ENCODE data around the gene IPO7. TPM values are rescaled to one million over a fixed set of nuclear protein-coding genes. Genes with fewer than 3 reads are reported as not detected.

IPO7 gene
- total and polyA plus RNA-seq, 2 of the 13 experiments (the other 11 are each of a cell fraction or from before 2014, with no cell fraction given), result 59.4 to 98.4 TPM

DNA sequence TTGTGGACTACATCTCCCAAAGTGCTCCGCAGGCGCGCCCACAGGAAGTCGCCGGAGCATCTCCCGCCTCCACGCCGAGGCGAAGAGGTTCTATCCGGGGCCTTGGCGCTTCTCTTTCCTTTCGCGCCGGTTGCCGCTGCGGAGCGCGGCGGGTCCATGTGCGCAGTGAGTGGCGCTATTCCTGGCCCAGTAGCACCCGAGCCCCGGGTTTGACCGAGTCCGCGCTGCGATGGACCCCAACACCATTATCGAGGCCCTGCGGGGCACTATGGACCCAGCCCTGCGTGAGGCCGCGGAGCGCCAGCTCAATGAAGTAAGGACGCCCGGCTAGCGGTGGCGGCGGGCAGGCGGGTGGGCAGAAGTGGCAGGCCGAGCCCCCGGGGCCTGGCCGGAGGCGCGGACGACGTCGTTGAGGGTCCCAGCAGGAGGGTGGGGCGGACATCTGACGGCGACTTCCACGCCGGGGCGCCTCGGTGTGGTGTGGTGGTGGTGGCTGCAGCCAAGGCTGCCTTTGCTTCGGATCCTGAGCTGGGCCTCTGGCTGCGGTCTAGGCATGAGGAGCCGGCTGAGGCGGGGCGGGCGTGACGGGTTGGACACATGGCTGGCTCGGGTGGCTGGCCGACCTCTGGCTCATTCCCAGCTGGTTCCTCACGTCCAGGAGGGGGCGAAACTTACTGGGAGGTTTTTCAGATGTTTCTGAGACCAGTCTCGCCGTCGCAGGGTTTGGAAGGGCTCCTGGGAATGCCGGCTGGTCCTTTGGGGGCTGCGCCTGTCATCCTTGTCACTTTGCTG, at the start of gene IPO7 (continued):
- TF ChIP-seq, protein P1, sequence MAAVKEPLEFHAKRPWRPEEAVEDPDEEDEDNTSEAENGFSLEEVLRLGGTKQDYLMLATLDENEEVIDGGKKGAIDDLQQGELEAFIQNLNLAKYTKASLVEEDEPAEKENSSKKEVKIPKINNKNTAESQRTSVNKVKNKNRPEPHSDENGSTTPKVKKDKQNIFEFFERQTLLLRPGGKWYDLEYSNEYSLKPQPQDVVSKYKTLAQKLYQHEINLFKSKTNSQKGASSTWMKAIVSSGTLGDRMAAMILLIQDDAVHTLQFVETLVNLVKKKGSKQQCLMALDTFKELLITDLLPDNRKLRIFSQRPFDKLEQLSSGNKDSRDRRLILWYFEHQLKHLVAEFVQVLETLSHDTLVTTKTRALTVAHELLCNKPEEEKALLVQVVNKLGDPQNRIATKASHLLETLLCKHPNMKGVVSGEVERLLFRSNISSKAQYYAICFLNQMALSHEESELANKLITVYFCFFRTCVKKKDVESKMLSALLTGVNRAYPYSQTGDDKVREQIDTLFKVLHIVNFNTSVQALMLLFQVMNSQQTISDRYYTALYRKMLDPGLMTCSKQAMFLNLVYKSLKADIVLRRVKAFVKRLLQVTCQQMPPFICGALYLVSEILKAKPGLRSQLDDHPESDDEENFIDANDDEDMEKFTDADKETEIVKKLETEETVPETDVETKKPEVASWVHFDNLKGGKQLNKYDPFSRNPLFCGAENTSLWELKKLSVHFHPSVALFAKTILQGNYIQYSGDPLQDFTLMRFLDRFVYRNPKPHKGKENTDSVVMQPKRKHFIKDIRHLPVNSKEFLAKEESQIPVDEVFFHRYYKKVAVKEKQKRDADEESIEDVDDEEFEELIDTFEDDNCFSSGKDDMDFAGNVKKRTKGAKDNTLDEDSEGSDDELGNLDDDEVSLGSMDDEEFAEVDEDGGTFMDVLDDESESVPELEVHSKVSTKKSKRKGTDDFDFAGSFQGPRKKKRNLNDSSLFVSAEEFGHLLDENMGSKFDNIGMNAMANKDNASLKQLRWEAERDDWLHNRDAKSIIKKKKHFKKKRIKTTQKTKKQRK (IDR thresholded peaks at IDR 0.05; ENCODE audit: low read length), result no peak
- TF ChIP-seq GABPB1 (CRISPR knock-in tag; IDR thresholded peaks at IDR 0.05) (peak; percentile 98), NFE2 (CRISPR knock-in tag; IDR thresholded peaks at IDR 0.05) (no peak), TFDP2 (CRISPR knock-in tag; IDR thresholded peaks at IDR 0.05) (peak; percentile 96), NAIF1 (CRISPR knock-in tag; IDR thresholded peaks at IDR 0.05; ENCODE audit: borderline replicate concordance) (peak; percentile 89; the same call in 1 of the 2 replicates), HNRNPL (IDR thresholded peaks at IDR 0.05; ENCODE audit: low read depth, low read length) (0 out of 2 replicates have a peak, but pooled peaks have one; percentile 63), ZNF749 (CRISPR knock-in tag; IDR thresholded peaks at IDR 0.05; ENCODE audit: borderline replicate concordance) (peak; percentile 68; the same call in 1 of the 2 replicates), RBAK (CRISPR knock-in tag; IDR thresholded peaks at IDR 0.05) (no peak), NR1H2 (CRISPR knock-in tag; IDR thresholded peaks at IDR 0.05; ENCODE audit: borderline replicate concordance, low read depth) (no peak), ZNF569 (CRISPR knock-in tag; IDR thresholded peaks at IDR 0.05; ENCODE audit: borderline replicate concordance) (peak; percentile 51; the same call in 1 of the 2 replicates), ZNF20 (CRISPR knock-in tag; IDR thresholded peaks at IDR 0.05) (0 out of 2 replicates have a peak, but pooled peaks have one; percentile 64), ZNF354B (CRISPR knock-in tag; IDR thresholded peaks at IDR 0.05) (no peak), PHB2 (IDR thresholded peaks at IDR 0.05; ENCODE audit: partially characterized antibody) (no peak), SPEN (CRISPR knock-in tag; IDR thresholded peaks at IDR 0.05; ENCODE audit: low read depth) (peak; percentile 76; the same call in 1 of the 2 replicates), RAD21 (CRISPR knock-in tag; IDR thresholded peaks at IDR 0.05) (peak; percentile 28; the same call in 1 of the 2 replicates), RFX5 (IDR thresholded peaks at IDR 0.05; ENCODE audit: low read depth, low read length) (no peak), ZNF232 (CRISPR knock-in tag; IDR thresholded peaks at IDR 0.05; ENCODE audit: borderline replicate concordance) (0 out of 2 replicates have a peak, but pooled peaks have one; percentile 59), HNRNPH1 (optimal IDR thresholded peaks at IDR 0.05; ENCODE audit: low read depth, low read length) (no peak), KDM1A (CRISPR knock-in tag; IDR thresholded peaks at IDR 0.05) (no peak), ZKSCAN8 (CRISPR knock-in tag; IDR thresholded peaks at IDR 0.05; ENCODE audit: borderline replicate concordance) (peak; percentile 55; the same call in 1 of the 2 replicates), MBNL3 (CRISPR knock-in tag; conservative IDR thresholded peaks at IDR 0.05) (no peak)
- TF ChIP-seq, protein P2, sequence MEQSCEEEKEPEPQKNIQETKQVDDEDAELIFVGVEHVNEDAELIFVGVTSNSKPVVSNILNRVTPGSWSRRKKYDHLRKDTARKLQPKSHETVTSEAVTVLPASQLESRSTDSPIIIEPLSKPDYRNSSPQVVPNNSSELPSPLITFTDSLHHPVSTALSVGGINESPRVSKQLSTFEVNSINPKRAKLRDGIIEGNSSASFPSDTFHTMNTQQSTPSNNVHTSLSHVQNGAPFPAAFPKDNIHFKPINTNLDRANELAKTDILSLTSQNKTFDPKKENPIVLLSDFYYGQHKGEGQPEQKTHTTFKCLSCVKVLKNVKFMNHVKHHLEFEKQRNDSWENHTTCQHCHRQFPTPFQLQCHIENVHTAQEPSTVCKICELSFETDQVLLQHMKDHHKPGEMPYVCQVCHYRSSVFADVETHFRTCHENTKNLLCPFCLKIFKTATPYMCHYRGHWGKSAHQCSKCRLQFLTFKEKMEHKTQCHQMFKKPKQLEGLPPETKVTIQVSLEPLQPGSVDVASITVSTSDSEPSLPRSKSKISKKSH (CRISPR knock-in tag; IDR thresholded peaks at IDR 0.05; ENCODE audit: borderline replicate concordance), result no peak; the same call in 1 of the 2 replicates

Data from HepG2 (cell line).